ENCODE data around the gene CHCHD3.

Gene CHCHD3

DNA sequence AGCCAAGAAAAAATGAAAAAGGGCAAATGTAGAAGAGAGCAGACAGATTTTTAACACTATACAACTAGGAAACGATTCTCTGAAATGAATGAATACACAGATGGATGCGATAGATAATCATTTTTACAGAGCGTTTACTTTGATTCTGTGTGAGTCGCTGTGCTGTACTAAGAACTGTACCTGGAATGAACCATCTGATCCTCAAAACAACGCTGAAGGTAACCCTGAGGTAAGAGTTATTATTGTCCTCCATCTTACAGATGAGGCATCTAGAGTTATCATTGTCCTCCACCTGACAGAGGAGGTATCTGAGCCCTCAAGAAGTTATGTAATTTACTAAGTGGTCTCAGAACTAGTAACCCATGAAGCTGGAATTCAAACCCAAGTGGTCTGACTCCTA is 80.2 kb downstream of the CHCHD3 start:
- H3K27me3 Mint-ChIP-seq (ENCODE audit: low read depth): no peaks in the 10 kb centered on the region
- H3K4me3 Mint-ChIP-seq: no peak overlapping the region
- H3K4me1 Mint-ChIP-seq: peaks cover 17% of the 10 kb centered on the region
- H3K27ac Mint-ChIP-seq: no peak overlapping the region
- H3K9me3 Mint-ChIP-seq: no peaks in the 10 kb centered on the region
- TF ChIP-seq, protein P1, sequence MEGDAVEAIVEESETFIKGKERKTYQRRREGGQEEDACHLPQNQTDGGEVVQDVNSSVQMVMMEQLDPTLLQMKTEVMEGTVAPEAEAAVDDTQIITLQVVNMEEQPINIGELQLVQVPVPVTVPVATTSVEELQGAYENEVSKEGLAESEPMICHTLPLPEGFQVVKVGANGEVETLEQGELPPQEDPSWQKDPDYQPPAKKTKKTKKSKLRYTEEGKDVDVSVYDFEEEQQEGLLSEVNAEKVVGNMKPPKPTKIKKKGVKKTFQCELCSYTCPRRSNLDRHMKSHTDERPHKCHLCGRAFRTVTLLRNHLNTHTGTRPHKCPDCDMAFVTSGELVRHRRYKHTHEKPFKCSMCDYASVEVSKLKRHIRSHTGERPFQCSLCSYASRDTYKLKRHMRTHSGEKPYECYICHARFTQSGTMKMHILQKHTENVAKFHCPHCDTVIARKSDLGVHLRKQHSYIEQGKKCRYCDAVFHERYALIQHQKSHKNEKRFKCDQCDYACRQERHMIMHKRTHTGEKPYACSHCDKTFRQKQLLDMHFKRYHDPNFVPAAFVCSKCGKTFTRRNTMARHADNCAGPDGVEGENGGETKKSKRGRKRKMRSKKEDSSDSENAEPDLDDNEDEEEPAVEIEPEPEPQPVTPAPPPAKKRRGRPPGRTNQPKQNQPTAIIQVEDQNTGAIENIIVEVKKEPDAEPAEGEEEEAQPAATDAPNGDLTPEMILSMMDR (IDR thresholded peaks at IDR 0.05; ENCODE audit: unreplicated experiment in 3 of 3): no peak
- peaks cover 7% of the 10 kb centered on the region for H3K36me3 Mint-ChIP-seq (ENCODE audit: low read depth)

- Mint-ChIP-seq H3K9me3 (no peaks in the 10 kb centered on the region), H3K27ac (no peak overlapping the region), H3K4me1 (peaks cover 29% of the 10 kb centered on the region), H3K36me3 (ENCODE audit: low read depth) (peaks cover 7% of the 10 kb centered on the region), H3K27me3 (ENCODE audit: low read depth) (no peaks in the 10 kb centered on the region), H3K4me3 (no peak overlapping the region)
- TF ChIP-seq, protein P1 (IDR thresholded peaks at IDR 0.05; ENCODE audit: unreplicated experiment in 3 of 3): no peak
Measured at GRCh38 chr7:132999845-133000244, 82.0 kb downstream of the CHCHD3 start.

DNA sequence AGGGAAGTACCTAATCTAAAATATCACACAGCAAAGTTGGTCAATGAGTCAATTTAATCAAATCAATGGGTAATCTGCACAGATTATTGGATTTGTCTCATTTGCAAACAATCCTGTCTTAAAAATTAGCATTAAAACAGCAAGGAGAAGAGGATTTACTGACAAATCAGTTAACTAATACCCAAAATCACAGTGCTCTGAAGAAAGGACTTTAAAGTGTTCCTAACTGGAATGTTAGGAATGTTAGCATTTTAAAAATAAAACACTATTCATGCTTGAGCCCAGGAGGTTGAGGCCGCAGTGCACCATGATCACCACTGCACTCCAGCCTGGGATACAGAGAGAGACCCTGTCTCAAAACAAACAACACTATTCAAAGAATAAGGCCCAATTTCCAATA is 83.1 kb downstream of the CHCHD3 start:
- Mint-ChIP-seq H3K27ac (no peak overlapping the region), H3K27me3 (ENCODE audit: low read depth) (no peaks in the 10 kb centered on the region), H3K4me3 (no peak overlapping the region), H3K9me3 (no peaks in the 10 kb centered on the region), H3K36me3 (ENCODE audit: low read depth) (peaks cover 3% of the 10 kb centered on the region), H3K4me1 (peaks cover 28% of the 10 kb centered on the region)
- TF ChIP-seq, protein P1 (IDR thresholded peaks at IDR 0.05; ENCODE audit: unreplicated experiment in 3 of 3): no peak

DNA sequence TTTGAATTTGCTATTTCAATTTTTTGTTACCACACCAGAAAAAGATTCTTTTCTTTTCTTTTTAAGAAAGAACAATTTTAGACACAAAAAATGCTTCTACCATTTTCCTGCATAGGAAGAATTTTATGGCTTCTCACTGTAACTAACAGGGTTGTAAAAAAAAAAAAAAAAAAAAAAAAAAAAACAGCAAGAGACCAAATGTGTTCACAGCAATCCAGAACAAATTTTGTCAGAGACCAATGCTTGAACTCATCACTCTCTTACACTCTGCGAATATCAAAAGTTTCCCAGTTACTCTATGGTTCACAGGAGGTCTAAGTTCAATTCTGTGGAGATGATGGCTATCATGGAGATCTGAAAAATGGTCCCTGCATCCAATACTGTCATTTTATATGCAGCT is 84.4 kb downstream of the CHCHD3 start:
- no peak overlapping the region for H3K27ac Mint-ChIP-seq
- H3K9me3 Mint-ChIP-seq: no peaks in the 10 kb centered on the region
- no peak overlapping the region for H3K4me3 Mint-ChIP-seq
- TF ChIP-seq, protein P1 (IDR thresholded peaks at IDR 0.05; ENCODE audit: unreplicated experiment in 3 of 3): no peak
- no peaks in the 10 kb centered on the region for H3K27me3 Mint-ChIP-seq (ENCODE audit: low read depth)
- no peaks in the 10 kb centered on the region for H3K36me3 Mint-ChIP-seq (ENCODE audit: low read depth)
- H3K4me1 Mint-ChIP-seq: peaks cover 25% of the 10 kb centered on the region

- Mint-ChIP-seq H3K27me3 (ENCODE audit: low read depth) (no peaks in the 10 kb centered on the region), H3K27ac (no peak overlapping the region), H3K4me1 (peaks cover 33% of the 10 kb centered on the region), H3K9me3 (no peaks in the 10 kb centered on the region), H3K4me3 (no peak overlapping the region), H3K36me3 (ENCODE audit: low read depth) (no peaks in the 10 kb centered on the region)
- TF ChIP-seq, protein P1 (IDR thresholded peaks at IDR 0.05; ENCODE audit: unreplicated experiment in 3 of 3): no peak
Measured at GRCh38 chr7:132996581-132997242, 85.2 kb downstream of the CHCHD3 start.

GRCh38 chr7:132993377-132994013 is 88.4 kb downstream of the CHCHD3 start:
- H3K36me3 Mint-ChIP-seq (ENCODE audit: low read depth): peaks cover 8% of the 10 kb centered on the region
- H3K4me1 Mint-ChIP-seq: peaks cover 33% of the 10 kb centered on the region
- H3K9me3 Mint-ChIP-seq: no peaks in the 10 kb centered on the region
- no peak overlapping the region for H3K4me3 Mint-ChIP-seq
- no peaks in the 10 kb centered on the region for H3K27me3 Mint-ChIP-seq (ENCODE audit: low read depth)
- H3K27ac Mint-ChIP-seq: no peak overlapping the region
- TF ChIP-seq, protein P1 (IDR thresholded peaks at IDR 0.05; ENCODE audit: unreplicated experiment in 3 of 3): no peak

Measured in nephron (organoid).